ENCODE data around the gene YLPM1.

The YLPM1 gene, protein sequence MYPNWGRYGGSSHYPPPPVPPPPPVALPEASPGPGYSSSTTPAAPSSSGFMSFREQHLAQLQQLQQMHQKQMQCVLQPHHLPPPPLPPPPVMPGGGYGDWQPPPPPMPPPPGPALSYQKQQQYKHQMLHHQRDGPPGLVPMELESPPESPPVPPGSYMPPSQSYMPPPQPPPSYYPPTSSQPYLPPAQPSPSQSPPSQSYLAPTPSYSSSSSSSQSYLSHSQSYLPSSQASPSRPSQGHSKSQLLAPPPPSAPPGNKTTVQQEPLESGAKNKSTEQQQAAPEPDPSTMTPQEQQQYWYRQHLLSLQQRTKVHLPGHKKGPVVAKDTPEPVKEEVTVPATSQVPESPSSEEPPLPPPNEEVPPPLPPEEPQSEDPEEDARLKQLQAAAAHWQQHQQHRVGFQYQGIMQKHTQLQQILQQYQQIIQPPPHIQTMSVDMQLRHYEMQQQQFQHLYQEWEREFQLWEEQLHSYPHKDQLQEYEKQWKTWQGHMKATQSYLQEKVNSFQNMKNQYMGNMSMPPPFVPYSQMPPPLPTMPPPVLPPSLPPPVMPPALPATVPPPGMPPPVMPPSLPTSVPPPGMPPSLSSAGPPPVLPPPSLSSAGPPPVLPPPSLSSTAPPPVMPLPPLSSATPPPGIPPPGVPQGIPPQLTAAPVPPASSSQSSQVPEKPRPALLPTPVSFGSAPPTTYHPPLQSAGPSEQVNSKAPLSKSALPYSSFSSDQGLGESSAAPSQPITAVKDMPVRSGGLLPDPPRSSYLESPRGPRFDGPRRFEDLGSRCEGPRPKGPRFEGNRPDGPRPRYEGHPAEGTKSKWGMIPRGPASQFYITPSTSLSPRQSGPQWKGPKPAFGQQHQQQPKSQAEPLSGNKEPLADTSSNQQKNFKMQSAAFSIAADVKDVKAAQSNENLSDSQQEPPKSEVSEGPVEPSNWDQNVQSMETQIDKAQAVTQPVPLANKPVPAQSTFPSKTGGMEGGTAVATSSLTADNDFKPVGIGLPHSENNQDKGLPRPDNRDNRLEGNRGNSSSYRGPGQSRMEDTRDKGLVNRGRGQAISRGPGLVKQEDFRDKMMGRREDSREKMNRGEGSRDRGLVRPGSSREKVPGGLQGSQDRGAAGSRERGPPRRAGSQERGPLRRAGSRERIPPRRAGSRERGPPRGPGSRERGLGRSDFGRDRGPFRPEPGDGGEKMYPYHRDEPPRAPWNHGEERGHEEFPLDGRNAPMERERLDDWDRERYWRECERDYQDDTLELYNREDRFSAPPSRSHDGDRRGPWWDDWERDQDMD (N-terminal part only)

DNA sequence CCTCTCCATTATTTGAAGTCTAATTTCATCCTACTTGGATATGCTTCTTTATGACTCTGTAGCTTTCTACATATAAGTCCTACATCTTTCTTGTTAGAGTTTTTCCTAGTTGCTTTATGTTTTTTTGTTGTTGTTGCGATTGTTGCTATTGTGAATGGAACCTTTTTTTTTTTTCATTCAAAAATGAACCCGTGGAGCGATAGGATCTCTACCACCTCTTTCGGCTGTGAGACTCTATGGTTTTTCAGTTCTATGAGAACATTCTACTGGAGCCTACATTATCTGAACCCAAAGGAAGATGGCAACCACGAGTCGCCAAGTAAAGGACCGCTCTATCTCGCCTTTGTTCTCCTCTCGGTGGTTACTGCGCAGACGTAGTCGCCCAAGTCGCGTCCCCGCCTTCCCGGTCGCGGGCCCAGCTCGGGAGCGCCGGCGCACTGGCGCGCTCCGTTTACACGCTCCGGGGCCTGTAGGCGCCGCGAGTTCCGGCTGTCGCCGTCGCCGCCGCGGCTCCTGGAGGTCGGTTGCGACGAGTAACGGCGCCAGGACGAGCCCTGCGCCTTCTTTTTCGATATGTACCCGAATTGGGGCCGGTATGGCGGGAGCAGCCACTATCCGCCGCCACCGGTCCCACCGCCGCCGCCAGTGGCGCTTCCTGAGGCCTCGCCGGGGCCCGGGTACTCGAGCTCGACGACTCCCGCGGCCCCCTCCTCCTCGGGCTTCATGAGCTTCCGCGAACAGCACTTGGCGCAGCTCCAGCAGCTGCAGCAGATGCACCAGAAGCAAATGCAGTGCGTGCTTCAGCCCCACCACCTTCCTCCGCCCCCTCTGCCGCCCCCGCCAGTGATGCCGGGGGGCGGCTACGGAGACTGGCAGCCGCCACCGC lies at the start of gene YLPM1:
TSS of gene YLPM1 (plus strand) at position 400 of the 886 bp plus-strand sequence. CDS start at position 574, 174 bp downstream.
- peak within 1 kb of the TSS; percentile 91 for H3K27ac ChIP-seq

DNA sequence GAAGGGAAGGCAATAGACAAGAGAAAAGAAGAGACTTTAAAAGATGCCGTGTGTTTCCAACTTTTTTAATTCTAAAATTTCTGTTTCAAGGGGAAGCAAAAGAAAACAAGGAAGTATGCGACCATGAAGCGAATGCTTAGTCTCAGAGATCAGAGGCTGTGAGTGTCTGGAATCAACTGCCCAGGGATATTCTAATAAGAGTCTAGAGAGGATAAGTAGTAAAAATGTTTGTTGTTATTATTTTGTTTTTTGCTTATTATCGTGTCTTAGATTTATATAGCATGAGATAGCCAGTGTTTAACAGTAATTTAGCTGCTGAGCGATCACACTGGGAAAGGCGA lies 49.8 kb upstream of the YLPM1 start:
- peak overlapping the region; percentile 65; the same call in 1 of the 2 replicates for H3K27ac ChIP-seq
- TF ChIP-seq, protein P1, sequence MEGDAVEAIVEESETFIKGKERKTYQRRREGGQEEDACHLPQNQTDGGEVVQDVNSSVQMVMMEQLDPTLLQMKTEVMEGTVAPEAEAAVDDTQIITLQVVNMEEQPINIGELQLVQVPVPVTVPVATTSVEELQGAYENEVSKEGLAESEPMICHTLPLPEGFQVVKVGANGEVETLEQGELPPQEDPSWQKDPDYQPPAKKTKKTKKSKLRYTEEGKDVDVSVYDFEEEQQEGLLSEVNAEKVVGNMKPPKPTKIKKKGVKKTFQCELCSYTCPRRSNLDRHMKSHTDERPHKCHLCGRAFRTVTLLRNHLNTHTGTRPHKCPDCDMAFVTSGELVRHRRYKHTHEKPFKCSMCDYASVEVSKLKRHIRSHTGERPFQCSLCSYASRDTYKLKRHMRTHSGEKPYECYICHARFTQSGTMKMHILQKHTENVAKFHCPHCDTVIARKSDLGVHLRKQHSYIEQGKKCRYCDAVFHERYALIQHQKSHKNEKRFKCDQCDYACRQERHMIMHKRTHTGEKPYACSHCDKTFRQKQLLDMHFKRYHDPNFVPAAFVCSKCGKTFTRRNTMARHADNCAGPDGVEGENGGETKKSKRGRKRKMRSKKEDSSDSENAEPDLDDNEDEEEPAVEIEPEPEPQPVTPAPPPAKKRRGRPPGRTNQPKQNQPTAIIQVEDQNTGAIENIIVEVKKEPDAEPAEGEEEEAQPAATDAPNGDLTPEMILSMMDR (conservative IDR thresholded peaks at IDR 0.05): no peak

More for the DNA sequence above, at the start of gene YLPM1:
- TF ChIP-seq, protein P1 (conservative IDR thresholded peaks at IDR 0.05): peak; percentile 74

DNA sequence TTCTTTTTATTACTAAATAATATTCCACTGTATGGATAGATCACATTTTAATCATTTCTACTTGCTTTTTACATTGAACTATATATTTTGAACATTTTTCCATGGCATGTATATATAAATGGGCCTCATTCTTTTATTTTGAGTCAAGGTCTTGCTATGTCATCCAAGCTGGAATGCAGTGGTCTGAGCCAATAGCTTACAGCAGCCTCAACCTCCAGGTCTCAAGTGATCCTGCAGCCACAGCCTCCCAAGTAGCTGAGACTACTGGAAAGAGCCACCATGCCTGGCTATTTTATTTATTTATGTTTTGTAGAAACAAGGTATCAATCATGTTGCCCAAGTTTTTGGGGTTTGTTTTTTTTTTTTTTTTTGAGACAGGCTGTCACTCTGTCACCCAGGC lies 42.6 kb upstream of the YLPM1 start:
- no peak overlapping the region for H3K27ac ChIP-seq
- TF ChIP-seq, protein P1 (conservative IDR thresholded peaks at IDR 0.05): no peak

DNA sequence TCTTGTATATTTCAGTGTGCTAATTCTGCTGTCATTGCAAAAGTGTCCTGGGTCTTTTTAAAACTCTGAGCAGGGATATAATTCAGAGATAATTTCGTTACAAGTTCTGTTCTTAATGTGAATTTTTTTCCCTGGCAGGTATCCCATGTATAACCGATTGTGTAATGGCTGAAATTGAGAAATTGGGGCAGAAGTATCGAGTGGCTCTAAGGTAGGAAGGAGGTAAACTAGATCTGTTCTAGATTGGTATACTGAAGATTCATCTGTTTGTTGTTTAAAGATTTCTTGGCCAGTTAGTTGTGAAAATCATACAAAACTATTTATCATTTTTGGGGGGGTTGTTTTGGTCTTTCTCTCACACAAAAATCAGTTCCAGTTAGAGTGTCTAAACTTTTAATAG lies 40.0 kb upstream of the YLPM1 start:
- TF ChIP-seq, protein P1 (conservative IDR thresholded peaks at IDR 0.05): no peak
- no peak overlapping the region for H3K27ac ChIP-seq

DNA sequence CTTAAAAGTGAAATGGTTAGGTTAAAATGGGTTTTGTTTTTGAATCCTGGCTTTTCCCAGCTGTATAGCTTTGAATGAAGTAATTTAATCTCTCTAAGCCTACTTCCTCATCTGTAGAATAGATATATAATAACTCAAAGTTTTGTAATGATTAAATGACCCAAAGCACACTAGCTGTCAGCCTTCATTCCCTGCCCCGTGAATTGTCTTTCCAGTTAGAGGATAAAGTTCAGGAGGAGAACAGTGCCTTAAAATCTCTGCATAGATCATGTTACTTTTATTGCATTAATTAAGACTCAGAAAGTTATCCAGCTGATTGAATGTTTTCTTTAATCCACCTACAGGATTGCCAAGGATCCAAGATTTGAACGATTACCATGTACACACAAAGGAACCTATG lies 30.7 kb upstream of the YLPM1 start:
- peak overlapping the region; percentile 60 for H3K27ac ChIP-seq
- TF ChIP-seq, protein P1 (conservative IDR thresholded peaks at IDR 0.05): no peak

DNA sequence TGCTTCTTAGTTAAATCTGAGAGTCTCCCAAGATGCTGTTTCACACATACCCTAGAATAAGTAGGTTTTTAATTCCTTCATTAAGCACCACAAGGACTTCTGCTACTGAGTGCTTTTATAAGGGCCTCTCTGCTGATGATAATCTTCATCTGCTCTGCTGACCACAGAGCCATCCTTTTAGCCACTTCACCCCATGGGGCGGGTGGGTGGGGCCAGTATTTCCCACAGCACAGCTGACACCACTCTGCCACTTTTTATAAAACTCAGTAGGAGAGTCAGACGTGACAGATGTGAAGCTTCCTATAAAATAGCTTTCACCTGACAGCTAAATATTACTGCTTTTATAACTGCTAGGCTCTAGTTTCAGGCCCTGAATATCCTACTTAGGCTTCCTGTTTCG lies 29.9 kb upstream of the YLPM1 start:
- H3K27ac ChIP-seq: peak overlapping the region; percentile 60

More for the DNA sequence above, 29.9 kb upstream of the YLPM1 start:
- TF ChIP-seq, protein P1 (conservative IDR thresholded peaks at IDR 0.05): no peak
